Caco-2 (cell line): ENCODE measurements around the gene BZW2. TPM values are rescaled to one million over a fixed set of nuclear protein-coding genes. Genes with fewer than 3 reads are reported as not detected.

Experiments
- BruUV-seq: library from RNA; stranded (reverse); fragments of 400-500 nt; replicated peaks from 2 replicates; lab custom pipeline; 2021; lab: Mats Ljungman, UMichigan
- CTCF ChIA-PET: fragments of 300-600 bp; sonication (Branson Sonifier 250); formaldehyde crosslinking; loops from one replicate; lab custom pipeline; 2022; ENCODE audit warnings: antibody characterized with exemption; lab: Charles Lee
- POLR2A ChIA-PET: fragments of 300-600 bp; sonication (Branson Sonifier 250); formaldehyde crosslinking; loops from one replicate; lab custom pipeline; 2022; ENCODE audit warnings: antibody characterized with exemption; lab: Charles Lee
- DNase-seq, 2 experiments: peaks; one replicate each; pipeline versions ENCODE4 v3.0.0 to v3.0.0-alpha.2; 2020 to 2022
- H3K27me3 ChIP-seq: replicated peaks from 2 replicates; pipeline ENCODE4 v1.6.0; 2011; ENCODE audit warnings: low read length; ENCODE audit not compliant: control insufficient read depth, insufficient read depth
- H3K36me3 ChIP-seq: 2 replicates; pipeline ENCODE4 v1.5.1; 2011; ENCODE audit warnings: low read length; ENCODE audit not compliant: control insufficient read depth, insufficient read depth
- H3K4me1 ChIP-seq: fragments of 250-450 bp; sonication (Bioruptor Pico); 2 replicates; pipeline ENCODE4 v1.5.1; 2020; ENCODE audit warnings: mild to moderate bottlenecking
- H3K4me3 ChIP-seq: 2 replicates; pipeline ENCODE4 v1.5.1; 2011; ENCODE audit warnings: low read depth, mild to moderate bottlenecking, control low read depth, low read length
- H3K9me3 ChIP-seq: fragments of 250-450 bp; sonication (Bioruptor Pico); 2 replicates; pipeline ENCODE4 v1.5.1; 2020; ENCODE audit warnings: mild to moderate bottlenecking, moderate library complexity
- H3K27ac Mint-ChIP-seq: one replicate; pipeline ENCODE4 v1.8.0; 2022; ENCODE audit warnings: mixed read lengths; ENCODE audit not compliant: unreplicated experiment
- H3K27me3 Mint-ChIP-seq: one replicate; pipeline ENCODE4 v1.8.0; 2022; ENCODE audit warnings: mixed read lengths; ENCODE audit not compliant: insufficient read depth, unreplicated experiment
- H3K36me3 Mint-ChIP-seq: one replicate; pipeline ENCODE4 v1.8.0; 2022; ENCODE audit warnings: mild to moderate bottlenecking, mixed read lengths; ENCODE audit not compliant: insufficient read depth, unreplicated experiment
- H3K4me1 Mint-ChIP-seq: one replicate; pipeline ENCODE4 v1.8.0; 2022; ENCODE audit warnings: low read depth, mixed read lengths; ENCODE audit not compliant: unreplicated experiment
- H3K4me3 Mint-ChIP-seq: one replicate; pipeline ENCODE4 v1.8.0; 2022; ENCODE audit warnings: mild to moderate bottlenecking, moderate library complexity, mixed read lengths; ENCODE audit not compliant: unreplicated experiment
- H3K9me3 Mint-ChIP-seq: one replicate; pipeline ENCODE4 v1.8.0; 2022; ENCODE audit warnings: mixed read lengths; ENCODE audit not compliant: unreplicated experiment
- intact Hi-C: fragments of 100-400 bp; cut with micrococcal nuclease; formaldehyde crosslinking; loops from one replicate; pipeline ENCODE4 v1.10.0; 2022; ENCODE audit not compliant: unreplicated experiment
- total RNA-seq: library from RNA; stranded (reverse); gene quantifications from 2 replicates; pipeline ENCODE4 v1.2.3, GENCODE V29; 2022
- TF ChIP-seq, protein P1 (sequence below), 2 experiments: fragments of 200-600 bp in 1 of 2; IDR thresholded peaks; 1 replicate in 1 of 2; 2 replicates in 1 of 2; pipeline versions ENCODE4 v1.5.1 to v1.8.0; 2011 to 2022; ENCODE audit warnings: antibody characterized with exemption in 1 of 2, control low read depth in 1 of 2, inconsistent platforms in 1 of 2, low read depth in 1 of 2, low read length in 1 of 2, mild to moderate bottlenecking in 1 of 2, moderate library complexity in 1 of 2; ENCODE audit not compliant: insufficient read depth in 1 of 2, severe bottlenecking in 1 of 2, unreplicated experiment in 1 of 2

Gene BZW2
- total RNA-seq, 1 experiment from 2014 or later, result 148 TPM

DNA sequence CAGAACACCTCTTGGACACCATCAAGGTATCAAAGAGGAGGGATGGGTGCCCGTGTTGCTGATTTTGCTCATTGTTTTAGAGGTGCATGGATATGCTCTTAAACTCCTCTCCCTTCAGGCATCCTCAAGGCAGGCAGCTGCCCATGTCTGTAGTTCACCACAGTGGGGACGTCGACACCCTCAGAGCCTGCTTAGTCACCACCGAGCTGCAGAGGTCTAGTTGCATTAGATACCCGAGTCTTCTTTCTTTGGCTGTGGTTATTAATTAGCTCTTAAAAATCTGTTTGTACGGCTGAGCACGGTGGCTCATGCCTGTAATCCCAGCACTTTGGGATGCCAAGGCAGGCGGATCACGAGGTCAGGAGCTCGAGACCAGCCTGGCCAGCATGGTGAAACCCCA lies 82.8 kb downstream of the BZW2 start:
- H3K36me3 ChIP-seq, result no peaks in the 10 kb centered on the region
- Mint-ChIP-seq H3K4me1 (peaks cover 7% of the 10 kb centered on the region), H3K36me3 (no peaks in the 10 kb centered on the region), H3K27ac (no peak overlapping the region), H3K4me3 (no peak overlapping the region), H3K27me3 (no peaks in the 10 kb centered on the region), H3K9me3 (peaks cover 10% of the 10 kb centered on the region)
- no peak for DNase-seq
- TF ChIP-seq, protein P1, sequence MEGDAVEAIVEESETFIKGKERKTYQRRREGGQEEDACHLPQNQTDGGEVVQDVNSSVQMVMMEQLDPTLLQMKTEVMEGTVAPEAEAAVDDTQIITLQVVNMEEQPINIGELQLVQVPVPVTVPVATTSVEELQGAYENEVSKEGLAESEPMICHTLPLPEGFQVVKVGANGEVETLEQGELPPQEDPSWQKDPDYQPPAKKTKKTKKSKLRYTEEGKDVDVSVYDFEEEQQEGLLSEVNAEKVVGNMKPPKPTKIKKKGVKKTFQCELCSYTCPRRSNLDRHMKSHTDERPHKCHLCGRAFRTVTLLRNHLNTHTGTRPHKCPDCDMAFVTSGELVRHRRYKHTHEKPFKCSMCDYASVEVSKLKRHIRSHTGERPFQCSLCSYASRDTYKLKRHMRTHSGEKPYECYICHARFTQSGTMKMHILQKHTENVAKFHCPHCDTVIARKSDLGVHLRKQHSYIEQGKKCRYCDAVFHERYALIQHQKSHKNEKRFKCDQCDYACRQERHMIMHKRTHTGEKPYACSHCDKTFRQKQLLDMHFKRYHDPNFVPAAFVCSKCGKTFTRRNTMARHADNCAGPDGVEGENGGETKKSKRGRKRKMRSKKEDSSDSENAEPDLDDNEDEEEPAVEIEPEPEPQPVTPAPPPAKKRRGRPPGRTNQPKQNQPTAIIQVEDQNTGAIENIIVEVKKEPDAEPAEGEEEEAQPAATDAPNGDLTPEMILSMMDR (IDR thresholded peaks at IDR 0.05; ENCODE audit: insufficient read depth in 1 of 2, low read depth in 1 of 2, low read length in 1 of 2, severe bottlenecking in 1 of 2, unreplicated experiment in 1 of 2), result no peak
- intact Hi-C loops, result no loop called here
- H3K4me1 ChIP-seq, result peaks cover 11% of the 10 kb centered on the region; the same call in 1 of the 2 replicates
- no peak overlapping the region for H3K4me3 ChIP-seq
- no peaks in the 10 kb centered on the region for H3K9me3 ChIP-seq
- BruUV-seq, result no TSS peak
- POLR2A ChIA-PET, result no interaction called here
- no peaks in the 10 kb centered on the region for H3K27me3 ChIP-seq
- CTCF ChIA-PET, result no interaction called here

DNA sequence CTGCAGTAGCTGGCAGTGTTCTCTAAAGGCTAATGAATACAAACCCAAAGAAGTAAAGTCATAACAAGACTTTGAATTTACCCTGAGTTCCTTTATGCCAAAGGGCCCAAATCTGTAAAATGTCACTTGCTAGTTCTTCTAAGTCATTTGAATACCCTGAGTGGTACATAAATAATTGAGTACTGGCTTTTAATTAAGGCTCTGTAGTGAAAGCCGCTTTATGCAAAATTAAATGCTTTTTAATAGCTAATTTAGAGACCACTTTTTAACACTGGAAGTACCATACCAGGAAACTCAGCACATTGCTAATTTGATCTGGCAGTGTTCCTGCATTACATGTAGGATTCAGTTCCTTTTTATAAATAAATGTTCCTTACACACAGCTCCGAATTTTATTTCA lies 83.6 kb downstream of the BZW2 start:
- Mint-ChIP-seq H3K9me3 (peaks cover 10% of the 10 kb centered on the region), H3K4me1 (peaks cover 13% of the 10 kb centered on the region), H3K4me3 (no peak overlapping the region), H3K36me3 (no peaks in the 10 kb centered on the region), H3K27me3 (no peaks in the 10 kb centered on the region), H3K27ac (no peak overlapping the region)
- BruUV-seq, result no TSS peak
- no peaks in the 10 kb centered on the region for H3K36me3 ChIP-seq
- H3K9me3 ChIP-seq, result no peaks in the 10 kb centered on the region
- peaks cover 11% of the 10 kb centered on the region; the same call in 1 of the 2 replicates for H3K4me1 ChIP-seq
- intact Hi-C loops, result no loop called here
- TF ChIP-seq, protein P1 (IDR thresholded peaks at IDR 0.05; ENCODE audit: insufficient read depth in 1 of 2, low read depth in 1 of 2, low read length in 1 of 2, severe bottlenecking in 1 of 2, unreplicated experiment in 1 of 2), result no peak
- no peaks in the 10 kb centered on the region for H3K27me3 ChIP-seq
- no peak for DNase-seq
- no peak overlapping the region for H3K4me3 ChIP-seq
- ChIA-PET CTCF (no interaction called here), POLR2A (no interaction called here)

DNA sequence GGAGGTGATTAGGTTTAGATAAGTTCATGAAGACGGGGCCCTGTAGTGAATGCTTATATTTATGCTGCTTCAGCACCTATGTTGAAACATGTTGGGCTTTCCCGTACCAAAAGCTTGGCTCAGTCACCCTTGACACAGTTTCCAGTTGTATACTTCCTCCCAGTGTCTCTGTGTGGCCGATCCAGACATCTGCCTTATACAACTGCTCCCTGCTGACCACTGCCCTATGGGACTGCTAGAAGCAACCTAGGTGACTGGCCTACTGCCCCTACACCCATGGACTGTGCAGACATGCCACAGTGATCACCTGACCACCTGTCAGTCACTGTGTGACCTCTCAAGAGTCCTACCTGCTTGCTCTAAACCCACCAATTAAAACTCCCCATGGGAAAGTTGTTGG lies 85.0 kb downstream of the BZW2 start:
- TF ChIP-seq, protein P1 (IDR thresholded peaks at IDR 0.05; ENCODE audit: insufficient read depth in 1 of 2, low read depth in 1 of 2, low read length in 1 of 2, severe bottlenecking in 1 of 2, unreplicated experiment in 1 of 2), result no peak
- ChIA-PET POLR2A (no interaction called here), CTCF (no interaction called here)
- H3K27me3 ChIP-seq, result no peaks in the 10 kb centered on the region
- H3K9me3 ChIP-seq, result no peaks in the 10 kb centered on the region
- no peak overlapping the region for H3K4me3 Mint-ChIP-seq
- H3K27me3 Mint-ChIP-seq, result no peaks in the 10 kb centered on the region
- no TSS peak for BruUV-seq
- H3K4me3 ChIP-seq, result no peak overlapping the region
- H3K36me3 ChIP-seq, result no peaks in the 10 kb centered on the region
- intact Hi-C loops, result no loop called here
- peaks cover 10% of the 10 kb centered on the region for H3K9me3 Mint-ChIP-seq
- no peaks in the 10 kb centered on the region for H3K36me3 Mint-ChIP-seq
- DNase-seq, result no peak
- no peak overlapping the region for H3K27ac Mint-ChIP-seq
- peaks cover 15% of the 10 kb centered on the region for H3K4me1 Mint-ChIP-seq
- peaks cover 6% of the 10 kb centered on the region; the same call in 1 of the 2 replicates for H3K4me1 ChIP-seq
